Posterior cingulate gyrus (tissue), 11 donors: ENCODE data around the gene MXD3.
"Not testable (repeated sequence)": the region's sequence is repeated elsewhere in the genome, so short reads cannot be mapped to it uniquely, and the experiment has no call there.

ENCODE experiments used
- DNase-seq, 10 donors: peaks; one replicate each; pipeline versions ENCODE4 v3.0.0 to v3.0.0-alpha.2; 2020 to 2021; ENCODE audit warnings: mixed read lengths in 3 of 10
- intact Hi-C: fragments of 100-400 bp; cut with DNase I; formaldehyde crosslinking; loops from one replicate; pipeline ENCODE4 v1.15.1; 2023

MXD3 gene, protein sequence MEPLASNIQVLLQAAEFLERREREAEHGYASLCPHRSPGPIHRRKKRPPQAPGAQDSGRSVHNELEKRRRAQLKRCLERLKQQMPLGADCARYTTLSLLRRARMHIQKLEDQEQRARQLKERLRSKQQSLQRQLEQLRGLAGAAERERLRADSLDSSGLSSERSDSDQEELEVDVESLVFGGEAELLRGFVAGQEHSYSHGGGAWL

GRCh38 chr5:177311723-177312648 lies at the start of gene MXD3:
MXD3 (minus strand) TSS chr5:177311898; CDS start chr5:177311830, 68 bp downstream.
- intact Hi-C loops, result loop anchor here (10.0 kb wide), 1 partner anchor 143 kb away; no protein-coding TSS in a partner anchor
- peak; percentile 88 to 99 (median 94) for DNase-seq

GRCh38 chr5:177360740-177361139 lies 49.0 kb upstream of the MXD3 start:
- peak in 1 of 10 donors; percentile 52 for DNase-seq

DNA sequence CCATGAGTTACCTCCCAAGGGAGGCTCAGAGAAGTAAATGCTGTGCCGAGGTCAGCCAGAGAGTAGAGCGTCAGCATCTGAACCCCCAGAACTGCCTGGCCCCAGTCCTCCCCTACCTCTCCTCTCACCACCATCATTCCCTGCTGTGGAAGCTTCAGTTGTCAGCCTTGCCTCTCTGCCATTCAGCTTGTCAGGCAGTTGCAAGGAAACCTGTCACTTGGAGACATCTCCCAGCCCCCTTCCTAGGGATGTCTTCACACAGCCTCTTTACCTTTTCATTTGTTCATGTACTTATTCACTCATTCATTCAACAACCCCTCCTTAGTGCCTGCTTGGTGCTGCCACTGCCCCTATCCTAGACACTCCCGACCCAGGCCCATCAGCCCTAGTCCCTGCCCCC lies 48.2 kb upstream of the MXD3 start:
- DNase-seq, result peak in 1 of 10 donors; percentile 39
- intact Hi-C loops, result no loop called here

More at GRCh38 chr5:177360740-177361139, 49.0 kb upstream of the MXD3 start:
- intact Hi-C loops, result not testable (repeated sequence)

DNA sequence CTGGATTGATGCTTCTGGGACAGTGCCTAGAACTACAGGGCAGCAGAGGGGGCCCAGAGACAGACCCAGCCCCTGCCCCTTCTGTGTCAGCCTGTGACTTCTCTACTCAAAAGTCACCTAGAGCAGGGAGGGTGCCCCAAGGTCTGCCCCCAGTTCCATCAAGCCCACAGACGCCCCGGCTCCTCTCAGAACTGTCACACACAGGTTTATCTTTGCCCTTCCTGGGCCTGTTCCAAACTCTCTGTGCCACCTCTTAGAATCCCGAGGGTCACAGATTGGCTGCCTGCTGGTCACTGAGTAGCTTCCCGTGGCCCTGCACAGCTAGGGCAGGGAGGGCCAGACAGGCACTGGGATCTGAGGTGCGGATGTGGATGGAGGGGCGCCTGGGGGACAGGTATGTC lies 47.8 kb upstream of the MXD3 start:
- intact Hi-C loops, result no loop called here
- peak in 1 of 10 donors; percentile 46 for DNase-seq

- intact Hi-C loops, result no loop called here
- peak in 1 of 10 donors; percentile 66 for DNase-seq
These were observed 46.7 kb upstream of the MXD3 start for GRCh38 chr5:177358370-177358819.

DNA sequence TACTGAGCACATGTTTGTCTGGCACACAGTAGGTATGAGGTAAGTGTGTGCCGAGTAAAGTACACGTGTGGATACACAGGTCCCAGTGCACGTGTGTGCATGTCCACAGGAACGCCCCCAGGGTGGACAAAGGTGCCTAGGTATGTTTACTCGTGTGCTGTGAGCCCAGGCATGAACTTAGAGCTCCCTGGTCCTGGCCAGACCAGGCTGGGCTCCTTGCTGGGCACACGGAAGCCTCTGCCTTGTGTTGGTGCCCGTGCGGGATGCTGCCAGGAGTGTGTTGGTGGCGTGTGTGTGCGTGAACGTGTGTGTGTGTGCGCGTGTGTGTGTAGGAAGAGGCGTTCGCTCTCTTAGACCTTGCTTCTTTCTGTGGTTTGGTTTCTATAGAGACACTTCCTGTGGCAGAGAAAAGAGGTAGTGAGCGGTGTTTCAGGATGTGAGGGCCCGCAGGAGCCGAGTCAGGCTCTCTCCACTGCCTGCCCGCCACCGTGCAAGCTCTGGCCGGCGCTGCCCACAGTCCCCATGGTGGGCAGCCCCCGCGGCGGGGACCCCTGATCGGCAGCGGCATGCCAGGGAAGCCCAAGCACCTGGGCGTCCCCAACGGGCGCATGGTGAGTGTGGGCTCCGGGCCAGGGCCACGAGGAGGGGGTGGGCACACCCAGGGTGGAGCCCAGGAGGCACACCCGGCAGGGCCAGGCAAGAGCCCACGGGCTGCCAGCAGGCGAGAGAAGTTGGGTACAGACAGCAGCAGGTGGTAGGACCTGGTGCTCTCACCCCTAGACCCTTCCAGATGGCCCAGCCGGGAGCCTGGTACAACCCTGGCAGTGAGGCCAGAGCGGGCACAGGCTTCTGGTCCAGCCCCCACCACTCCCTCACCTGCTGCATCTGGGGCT lies 46.0 kb upstream of the MXD3 start, which contains the start of gene RGS14:
RGS14 (plus strand) TSS at position 466 of the 893 bp plus-strand sequence; CDS start at position 567, 101 bp downstream.
- intact Hi-C loops, result no loop called here
- peak in 2 of 10 donors; percentile 77 to 81 for DNase-seq

DNA sequence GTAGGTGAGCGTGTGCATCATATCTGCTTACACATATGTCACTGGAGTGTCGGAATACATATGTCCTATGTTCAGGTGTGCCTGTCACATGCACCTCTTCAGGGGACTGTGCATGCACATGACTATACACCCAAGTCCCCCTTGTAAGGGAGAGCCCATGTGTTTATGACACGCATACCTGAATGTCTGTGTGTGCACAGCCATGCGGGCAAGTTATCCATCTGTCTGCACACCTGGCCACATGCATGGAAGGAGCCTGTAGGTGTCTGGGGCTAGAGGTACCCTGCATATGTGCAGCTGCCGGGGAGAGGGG lies 45.4 kb upstream of the MXD3 start:
- intact Hi-C loops, result no loop called here

GRCh38 chr5:177356746-177357145 lies 45.0 kb upstream of the MXD3 start:
- intact Hi-C loops, result no loop called here
- DNase-seq, result no peak

More for the DNA sequence above, 45.4 kb upstream of the MXD3 start:
- DNase-seq, result no peak

GRCh38 chr5:177355868-177356168 lies 44.1 kb upstream of the MXD3 start:
- intact Hi-C loops, result no loop called here
- peak in 1 of 10 donors; percentile 18 for DNase-seq

DNA sequence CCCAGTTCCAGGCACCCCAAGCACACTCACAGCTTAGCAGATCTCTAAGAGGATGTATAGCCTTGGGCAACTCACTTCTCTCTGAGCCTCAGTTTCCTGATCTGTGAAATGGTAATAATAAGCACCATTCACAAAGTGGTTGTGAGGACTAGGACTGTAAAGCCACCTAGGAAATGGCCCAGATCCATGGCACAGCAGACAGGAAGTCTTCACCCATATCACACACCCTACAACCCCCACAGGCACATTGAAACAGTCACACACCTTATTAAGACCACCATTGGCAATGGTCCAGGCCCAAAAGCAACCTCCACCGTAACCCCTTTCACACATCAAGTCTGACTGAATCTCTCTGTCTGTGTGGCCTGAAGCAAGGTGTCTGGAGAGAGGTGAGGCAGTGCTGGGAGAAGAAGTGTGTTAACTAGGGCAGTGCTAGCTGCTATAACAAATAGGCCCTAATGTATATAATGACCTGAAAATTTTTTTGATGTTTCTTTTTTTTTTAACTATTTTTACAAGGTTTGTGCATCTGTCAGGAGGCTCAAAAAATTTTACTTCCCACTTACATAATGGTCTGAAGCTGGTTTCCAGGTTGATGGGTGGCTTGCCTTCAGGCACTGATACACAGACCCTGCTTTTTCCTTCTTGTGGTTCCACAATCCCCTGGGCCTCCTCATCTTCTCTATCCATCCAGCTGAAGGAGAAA lies 43.6 kb upstream of the MXD3 start:
- intact Hi-C loops, result no loop called here
- peak in 1 of 10 donors; percentile 2 for DNase-seq

- DNase-seq, result peak in 1 of 10 donors; percentile 4
- intact Hi-C loops, result loop anchor here (5.0 kb wide), 1 partner anchor 52 kb away; the partner anchor contains the start of genes PRELID1 and RAB24
These were observed 43.0 kb upstream of the MXD3 start for GRCh38 chr5:177354711-177355110.

GRCh38 chr5:177354256-177354655 lies 42.6 kb upstream of the MXD3 start:
- peak in 1 of 10 donors; percentile 5 for DNase-seq
- intact Hi-C loops, result loop anchor here (5.0 kb wide), 1 partner anchor 52 kb away; the partner anchor contains the start of genes PRELID1 and RAB24

GRCh38 chr5:177353093-177353492 lies 41.4 kb upstream of the MXD3 start:
- intact Hi-C loops, result loop anchor here (5.0 kb wide), 1 partner anchor 51 kb away; the partner anchor contains the start of genes PRELID1 and RAB24
- peak in 1 of 10 donors; percentile 21 for DNase-seq

GRCh38 chr5:177351392-177352329 lies 40.0 kb upstream of the MXD3 start, which contains the start of gene LMAN2:
LMAN2 (minus strand) TSS chr5:177351668; CDS start chr5:177351647, 21 bp downstream.
- intact Hi-C loops, result loop anchor here (5.0 kb wide), 1 partner anchor 49 kb away; the partner anchor contains the start of genes PRELID1 and RAB24
- DNase-seq, result peak; percentile 91 to 99 (median 95)

DNA sequence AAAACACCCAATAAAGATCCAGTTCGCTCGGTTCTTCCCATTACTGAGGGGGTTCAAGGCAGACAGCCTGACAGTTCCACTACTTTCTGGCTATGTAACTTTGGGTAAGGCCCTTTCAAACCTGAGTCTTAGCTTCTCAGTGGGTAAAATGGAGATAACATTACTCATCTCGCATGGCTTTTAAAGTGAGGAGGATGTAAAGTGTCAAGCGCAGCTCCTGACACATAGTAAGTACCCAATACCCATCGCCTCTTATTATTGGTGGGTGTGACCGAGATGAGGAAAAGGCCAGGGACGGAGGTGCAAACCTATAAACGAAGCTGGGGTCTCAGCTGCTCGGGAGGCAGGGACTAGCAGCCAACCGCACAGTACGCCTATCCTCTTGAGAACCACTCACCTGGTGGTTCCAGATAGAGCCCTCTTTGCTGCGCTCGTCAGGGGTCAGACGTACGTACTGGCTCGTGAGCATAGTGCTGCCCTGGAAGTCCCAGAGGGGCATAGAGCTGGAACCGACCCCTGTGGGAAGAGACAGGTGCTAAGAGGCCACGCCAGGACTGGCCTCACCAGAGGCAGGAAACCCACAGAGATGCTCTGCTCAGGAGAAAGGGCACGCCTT lies 39.2 kb upstream of the MXD3 start:
- peak in 2 of 10 donors; percentile 24 to 64 for DNase-seq
- intact Hi-C loops, result loop anchor here (5.0 kb wide), 1 partner anchor 49 kb away; the partner anchor contains the start of genes PRELID1 and RAB24

DNA sequence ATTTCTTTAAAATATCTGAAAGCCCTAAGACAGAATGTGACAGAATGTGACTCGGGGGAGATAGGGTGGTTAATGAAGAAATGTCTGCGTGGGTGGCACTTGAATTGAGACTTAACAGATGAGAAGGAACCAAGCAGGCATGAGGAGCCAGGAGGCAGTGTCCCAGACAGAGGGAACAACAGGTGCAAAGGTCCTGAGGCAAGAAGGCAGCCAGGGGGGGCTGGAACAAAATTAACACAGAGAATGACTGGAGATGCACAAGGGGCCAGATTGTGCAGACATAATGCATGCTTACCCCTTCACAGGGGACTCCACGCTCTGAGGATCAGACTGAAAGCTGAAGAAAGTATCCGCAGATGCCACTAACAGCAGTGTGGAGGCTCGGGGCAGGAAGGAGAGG lies 38.1 kb upstream of the MXD3 start:
- intact Hi-C loops, result loop anchor here (5.0 kb wide), 1 partner anchor 47 kb away; the partner anchor contains the start of genes PRELID1 and RAB24
- DNase-seq, result peak in 3 of 10 donors; percentile 4 to 17 (median 8)

GRCh38 chr5:177349362-177349647 lies 37.6 kb upstream of the MXD3 start:
- intact Hi-C loops, result no loop called here
- no peak for DNase-seq

DNA sequence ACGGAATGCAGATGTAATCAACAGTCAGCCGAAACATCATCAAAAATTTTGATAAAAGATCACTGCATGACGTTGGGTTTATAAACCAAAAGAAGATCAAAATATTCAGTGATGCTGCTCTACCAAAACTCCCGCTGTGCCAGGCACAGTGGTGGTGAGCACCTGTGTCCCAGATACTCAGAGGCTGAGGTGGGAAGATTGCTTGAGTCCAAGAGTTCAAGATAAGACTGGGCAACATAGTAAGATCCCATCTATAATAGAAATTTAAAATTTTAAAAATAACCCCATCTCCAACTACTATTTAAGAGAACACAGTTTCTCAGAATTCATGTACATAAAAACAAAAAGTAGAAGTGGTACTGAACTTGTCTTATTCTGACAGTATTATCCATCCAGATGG lies 36.0 kb upstream of the MXD3 start:
- intact Hi-C loops, result no loop called here
- DNase-seq, result peak in 1 of 10 donors; percentile 22
